Liver (tissue), 3 donors: ENCODE measurements around the gene GGA1.

Experiments
- EGR1 ChIP-seq, 2 donors: IDR thresholded peaks; 2 replicates each; pipeline ENCODE4 v1.6.1; 2016 to 2018; ENCODE audit warnings: antibody characterized with exemption in 2 of 2, low read depth in 2 of 2
- FOXA2 ChIP-seq: IDR thresholded peaks from 2 replicates; pipeline ENCODE4 v1.6.1; 2016; ENCODE audit warnings: antibody characterized with exemption
- GABPA ChIP-seq, 2 donors: IDR thresholded peaks in 1 of 2; conservative IDR thresholded peaks in 1 of 2; 2 replicates each; pipeline ENCODE4 v1.6.1; 2016; ENCODE audit warnings: antibody characterized with exemption in 2 of 2, mild to moderate bottlenecking in 1 of 2, moderate library complexity in 1 of 2
- JUND ChIP-seq, 2 donors: IDR thresholded peaks; 2 replicates each; pipeline ENCODE4 v1.6.1; 2016; ENCODE audit warnings: antibody characterized with exemption in 2 of 2
- RAD21 ChIP-seq, 2 donors: IDR thresholded peaks; 2 replicates each; pipeline ENCODE4 v1.6.1; 2016; ENCODE audit warnings: antibody characterized with exemption in 2 of 2, mild to moderate bottlenecking in 2 of 2
- RXRA ChIP-seq, 2 donors: IDR thresholded peaks; 2 replicates each; pipeline ENCODE4 v1.6.1; 2017 to 2018; ENCODE audit warnings: antibody characterized with exemption in 2 of 2, mild to moderate bottlenecking in 1 of 2
- TAF1 ChIP-seq: conservative IDR thresholded peaks from 2 replicates; pipeline ENCODE4 v1.6.1; 2016; ENCODE audit warnings: antibody characterized with exemption, mild to moderate bottlenecking
- TF ChIP-seq, protein P1 (sequence below): fragments of 150-350 bp; IDR thresholded peaks from 2 replicates; pipeline ENCODE4 v1.5.1; 2017; ENCODE audit warnings: improper control_type of control experiment, low read depth, low read length; ENCODE audit not compliant: missing input control
- TF ChIP-seq, protein P2 (sequence below): IDR thresholded peaks from 2 replicates; pipeline ENCODE4 v1.6.1; 2016; ENCODE audit warnings: antibody characterized with exemption
- TF ChIP-seq, protein P3 (sequence below): IDR thresholded peaks from 2 replicates; pipeline ENCODE4 v1.6.1; 2016; ENCODE audit warnings: antibody characterized with exemption
- TF ChIP-seq, protein P4 (sequence below): IDR thresholded peaks from 2 replicates; pipeline ENCODE4 v1.6.1; 2016; ENCODE audit warnings: antibody characterized with exemption
- TF ChIP-seq, protein P5 (sequence below): IDR thresholded peaks from 2 replicates; pipeline ENCODE4 v1.6.1; 2016; ENCODE audit warnings: antibody characterized with exemption, mild to moderate bottlenecking
- donor health status: healthy.
- donor health status: healthy.

DNA sequence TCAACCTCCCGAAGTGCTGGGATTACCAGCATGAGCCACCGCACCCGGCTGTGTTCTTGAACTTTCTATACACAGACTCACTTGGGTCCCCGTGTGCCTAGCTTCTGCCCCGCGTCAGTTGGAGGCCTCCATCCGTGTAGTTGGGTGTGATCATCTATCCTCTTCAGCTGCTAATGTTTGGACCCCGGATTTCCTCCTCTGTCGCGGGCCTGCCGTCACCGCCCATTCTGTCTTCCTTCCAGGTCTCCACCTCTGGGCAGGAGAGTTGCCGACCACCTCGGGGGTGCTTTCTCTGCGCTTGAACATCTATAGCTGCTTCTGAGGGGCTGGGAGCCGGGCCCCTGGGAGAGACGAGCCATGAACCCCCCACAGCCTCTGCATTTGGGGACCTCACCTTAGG lies 42.8 kb upstream of the GGA1 start:
- TF ChIP-seq RAD21 (IDR thresholded peaks at IDR 0.05), result no peak
- TF ChIP-seq, protein P1, sequence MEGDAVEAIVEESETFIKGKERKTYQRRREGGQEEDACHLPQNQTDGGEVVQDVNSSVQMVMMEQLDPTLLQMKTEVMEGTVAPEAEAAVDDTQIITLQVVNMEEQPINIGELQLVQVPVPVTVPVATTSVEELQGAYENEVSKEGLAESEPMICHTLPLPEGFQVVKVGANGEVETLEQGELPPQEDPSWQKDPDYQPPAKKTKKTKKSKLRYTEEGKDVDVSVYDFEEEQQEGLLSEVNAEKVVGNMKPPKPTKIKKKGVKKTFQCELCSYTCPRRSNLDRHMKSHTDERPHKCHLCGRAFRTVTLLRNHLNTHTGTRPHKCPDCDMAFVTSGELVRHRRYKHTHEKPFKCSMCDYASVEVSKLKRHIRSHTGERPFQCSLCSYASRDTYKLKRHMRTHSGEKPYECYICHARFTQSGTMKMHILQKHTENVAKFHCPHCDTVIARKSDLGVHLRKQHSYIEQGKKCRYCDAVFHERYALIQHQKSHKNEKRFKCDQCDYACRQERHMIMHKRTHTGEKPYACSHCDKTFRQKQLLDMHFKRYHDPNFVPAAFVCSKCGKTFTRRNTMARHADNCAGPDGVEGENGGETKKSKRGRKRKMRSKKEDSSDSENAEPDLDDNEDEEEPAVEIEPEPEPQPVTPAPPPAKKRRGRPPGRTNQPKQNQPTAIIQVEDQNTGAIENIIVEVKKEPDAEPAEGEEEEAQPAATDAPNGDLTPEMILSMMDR, result no peak
- TF ChIP-seq FOXA2, result no peak
- no peak for TF ChIP-seq JUND (IDR thresholded peaks at IDR 0.05)
- TF ChIP-seq, protein P2, sequence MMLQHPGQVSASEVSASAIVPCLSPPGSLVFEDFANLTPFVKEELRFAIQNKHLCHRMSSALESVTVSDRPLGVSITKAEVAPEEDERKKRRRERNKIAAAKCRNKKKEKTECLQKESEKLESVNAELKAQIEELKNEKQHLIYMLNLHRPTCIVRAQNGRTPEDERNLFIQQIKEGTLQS, result no peak
- no peak for TF ChIP-seq GABPA (IDR thresholded peaks at IDR 0.05 in 1 of 2, conservative IDR thresholded peaks at IDR 0.05 in 1 of 2)
- TF ChIP-seq, protein P3, sequence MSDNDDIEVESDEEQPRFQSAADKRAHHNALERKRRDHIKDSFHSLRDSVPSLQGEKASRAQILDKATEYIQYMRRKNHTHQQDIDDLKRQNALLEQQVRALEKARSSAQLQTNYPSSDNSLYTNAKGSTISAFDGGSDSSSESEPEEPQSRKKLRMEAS, result no peak
- TF ChIP-seq, protein P4, sequence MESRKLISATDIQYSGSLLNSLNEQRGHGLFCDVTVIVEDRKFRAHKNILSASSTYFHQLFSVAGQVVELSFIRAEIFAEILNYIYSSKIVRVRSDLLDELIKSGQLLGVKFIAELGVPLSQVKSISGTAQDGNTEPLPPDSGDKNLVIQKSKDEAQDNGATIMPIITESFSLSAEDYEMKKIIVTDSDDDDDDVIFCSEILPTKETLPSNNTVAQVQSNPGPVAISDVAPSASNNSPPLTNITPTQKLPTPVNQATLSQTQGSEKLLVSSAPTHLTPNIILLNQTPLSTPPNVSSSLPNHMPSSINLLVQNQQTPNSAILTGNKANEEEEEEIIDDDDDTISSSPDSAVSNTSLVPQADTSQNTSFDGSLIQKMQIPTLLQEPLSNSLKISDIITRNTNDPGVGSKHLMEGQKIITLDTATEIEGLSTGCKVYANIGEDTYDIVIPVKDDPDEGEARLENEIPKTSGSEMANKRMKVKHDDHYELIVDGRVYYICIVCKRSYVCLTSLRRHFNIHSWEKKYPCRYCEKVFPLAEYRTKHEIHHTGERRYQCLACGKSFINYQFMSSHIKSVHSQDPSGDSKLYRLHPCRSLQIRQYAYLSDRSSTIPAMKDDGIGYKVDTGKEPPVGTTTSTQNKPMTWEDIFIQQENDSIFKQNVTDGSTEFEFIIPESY, result no peak
- no peak for TF ChIP-seq EGR1 (IDR thresholded peaks at IDR 0.05; ENCODE audit: low read depth in 2 of 2)
- TF ChIP-seq TAF1, result no peak
- TF ChIP-seq RXRA (IDR thresholded peaks at IDR 0.05), result no peak
- TF ChIP-seq, protein P5, sequence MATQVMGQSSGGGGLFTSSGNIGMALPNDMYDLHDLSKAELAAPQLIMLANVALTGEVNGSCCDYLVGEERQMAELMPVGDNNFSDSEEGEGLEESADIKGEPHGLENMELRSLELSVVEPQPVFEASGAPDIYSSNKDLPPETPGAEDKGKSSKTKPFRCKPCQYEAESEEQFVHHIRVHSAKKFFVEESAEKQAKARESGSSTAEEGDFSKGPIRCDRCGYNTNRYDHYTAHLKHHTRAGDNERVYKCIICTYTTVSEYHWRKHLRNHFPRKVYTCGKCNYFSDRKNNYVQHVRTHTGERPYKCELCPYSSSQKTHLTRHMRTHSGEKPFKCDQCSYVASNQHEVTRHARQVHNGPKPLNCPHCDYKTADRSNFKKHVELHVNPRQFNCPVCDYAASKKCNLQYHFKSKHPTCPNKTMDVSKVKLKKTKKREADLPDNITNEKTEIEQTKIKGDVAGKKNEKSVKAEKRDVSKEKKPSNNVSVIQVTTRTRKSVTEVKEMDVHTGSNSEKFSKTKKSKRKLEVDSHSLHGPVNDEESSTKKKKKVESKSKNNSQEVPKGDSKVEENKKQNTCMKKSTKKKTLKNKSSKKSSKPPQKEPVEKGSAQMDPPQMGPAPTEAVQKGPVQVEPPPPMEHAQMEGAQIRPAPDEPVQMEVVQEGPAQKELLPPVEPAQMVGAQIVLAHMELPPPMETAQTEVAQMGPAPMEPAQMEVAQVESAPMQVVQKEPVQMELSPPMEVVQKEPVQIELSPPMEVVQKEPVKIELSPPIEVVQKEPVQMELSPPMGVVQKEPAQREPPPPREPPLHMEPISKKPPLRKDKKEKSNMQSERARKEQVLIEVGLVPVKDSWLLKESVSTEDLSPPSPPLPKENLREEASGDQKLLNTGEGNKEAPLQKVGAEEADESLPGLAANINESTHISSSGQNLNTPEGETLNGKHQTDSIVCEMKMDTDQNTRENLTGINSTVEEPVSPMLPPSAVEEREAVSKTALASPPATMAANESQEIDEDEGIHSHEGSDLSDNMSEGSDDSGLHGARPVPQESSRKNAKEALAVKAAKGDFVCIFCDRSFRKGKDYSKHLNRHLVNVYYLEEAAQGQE, result no peak
